A549 (cell line): ENCODE data around the gene TRIM22. TPM values are rescaled to one million over a fixed set of nuclear protein-coding genes. Genes with fewer than 3 reads are reported as not detected.

Experiments used
- ATAC-seq, 2 experiments: fragments of 200-7000 bp in 1 of 2; fragments of >200 bp in 1 of 2; cut with Nextera tagmentation in 1 of 2; cut with Tn5 transposase in 1 of 2; 3 replicates each; pipeline versions ENCODE4 v1.8.0 to v1.9.1; 2018 to 2020; ENCODE audit warnings: mild to moderate bottlenecking in 1 of 2, moderate library complexity in 1 of 2
- CTCF ChIA-PET: fragments of 300-600 bp; sonication (Branson Sonifier 250); formaldehyde crosslinking; extraction: SDS; loops from one replicate; lab custom pipeline; 2021; ENCODE audit warnings: antibody characterized with exemption, inconsistent platforms; lab: Yijun Ruan, JAX
- POLR2A ChIA-PET: fragments of 350-600 bp; formaldehyde crosslinking; extraction: SDS; loops from one replicate; lab custom pipeline; 2021; ENCODE audit warnings: antibody characterized with exemption, inconsistent platforms; lab: Yijun Ruan, JAX
- DNase-seq, 2 experiments: peaks; one replicate each; pipeline versions ENCODE4 v3.0.0 to v3.0.0-alpha.2; 2011 to 2016; ENCODE audit warnings: low read depth in 1 of 2, low spot score in 1 of 2
- FAIRE-seq: peaks from 2 replicates; lab custom pipeline; 2011; peaks lifted over from hg19 to GRCh38; lab: Jason Lieb, UNC
- H3K27ac ChIP-seq, 2 experiments: fragments of >200 bp; sonication (Bioruptor Twin); formaldehyde crosslinking; 3 replicates each; pipeline ENCODE4 v1.5.1; 2016 to 2017
- H3K4me1 ChIP-seq: fragments of >200 bp; sonication (Bioruptor Twin); formaldehyde crosslinking; 3 replicates; pipeline ENCODE4 v1.6.1; 2016
- H3K4me2 ChIP-seq: fragments of >200 bp; sonication (Bioruptor Twin); formaldehyde crosslinking; 3 replicates; pipeline ENCODE4 v1.6.1; 2016
- H3K4me3 ChIP-seq: fragments of >200 bp; sonication (Bioruptor Twin); formaldehyde crosslinking; 3 replicates; pipeline ENCODE4 v1.5.1; 2016
- H3K9me3 ChIP-seq: fragments of >200 bp; sonication (Bioruptor Twin); formaldehyde crosslinking; 3 replicates; pipeline ENCODE4 v1.6.1; 2016
- CBX8 ChIP-seq: fragments of 200-600 bp; sonication (generic); IDR thresholded peaks from 2 replicates; pipeline ENCODE4 v1.6.1; 2016
- CEBPB ChIP-seq, 2 experiments: fragments of >200 bp in 1 of 2; sonication (Bioruptor Twin) in 1 of 2; formaldehyde crosslinking in 1 of 2; IDR thresholded peaks; 2 replicates each; pipeline ENCODE4 v1.6.1; 2012 to 2016
- CHD2 ChIP-seq: fragments of 150-350 bp; IDR thresholded peaks from 2 replicates; pipeline ENCODE4 v1.6.1; 2014; ENCODE audit warnings: low read length; ENCODE audit not compliant: partially characterized antibody
- CTCF ChIP-seq: fragments of >200 bp; sonication (Bioruptor Twin); formaldehyde crosslinking; IDR thresholded peaks from 3 replicates; pipeline ENCODE4 v1.5.1; 2016
- FOSB ChIP-seq: fragments of 250-450 bp; sonication (Bioruptor Pico); IDR thresholded peaks from 2 replicates; pipeline ENCODE4 v1.5.0; 2020; ENCODE audit warnings: mild to moderate bottlenecking, moderate library complexity
- FOSL2 ChIP-seq, 2 experiments: fragments of 450-650 bp in 1 of 2; fragments of >200 bp in 1 of 2; sonication (Bioruptor Twin) in 1 of 2; formaldehyde crosslinking; IDR thresholded peaks; 2 replicates each; pipeline versions ENCODE4 v1.5.0 to v1.6.1; 2016 to 2020; ENCODE audit warnings: mild to moderate bottlenecking in 1 of 2, moderate library complexity in 1 of 2
- HDAC2 ChIP-seq: fragments of 200-600 bp; sonication (generic); IDR thresholded peaks from 2 replicates; pipeline ENCODE4 v1.6.1; 2016
- HOXB5 ChIP-seq: fragments of 250-450 bp; sonication (Bioruptor Pico); IDR thresholded peaks from 2 replicates; pipeline ENCODE4 v1.5.0; 2020; ENCODE audit warnings: mild to moderate bottlenecking, moderate library complexity
- JUN ChIP-seq, 2 experiments: fragments of >200 bp; sonication (Bioruptor Twin); formaldehyde crosslinking; IDR thresholded peaks; 2 replicates in 1 of 2; 3 replicates in 1 of 2; pipeline ENCODE4 v1.6.1; 2016 to 2017
- MAFK ChIP-seq: fragments of 450-650 bp; IDR thresholded peaks from 2 replicates; pipeline ENCODE4 v1.6.1; 2014; ENCODE audit not compliant: partially characterized antibody
- MYC ChIP-seq: IDR thresholded peaks from 2 replicates; pipeline ENCODE4 v1.6.1; 2012; ENCODE audit warnings: mild to moderate bottlenecking, inconsistent platforms, low read length, improper control_type of control experiment, borderline replicate concordance
- PBX3 ChIP-seq: IDR thresholded peaks from 2 replicates; pipeline ENCODE4 v1.6.1; 2012
- REST ChIP-seq: fragments of 200-600 bp; sonication (generic); IDR thresholded peaks from 2 replicates; pipeline ENCODE4 v1.6.1; 2016; ENCODE audit warnings: antibody characterized with exemption, mild to moderate bottlenecking, moderate library complexity
- SMC3 ChIP-seq: fragments of >200 bp; sonication (Bioruptor Twin); formaldehyde crosslinking; IDR thresholded peaks from 3 replicates; pipeline ENCODE4 v1.6.1; 2018; ENCODE audit warnings: inconsistent platforms
- TFCP2L1 ChIP-seq: fragments of 250-450 bp; sonication (Bioruptor Pico); IDR thresholded peaks from 2 replicates; pipeline ENCODE4 v1.5.0; 2021; ENCODE audit warnings: mild to moderate bottlenecking
- USF2 ChIP-seq: fragments of 450-650 bp; IDR thresholded peaks from 2 replicates; pipeline ENCODE4 v1.6.1; 2014; ENCODE audit warnings: antibody characterized with exemption
- ZNF302 ChIP-seq: fragments of 250-450 bp; sonication (Bioruptor Pico); IDR thresholded peaks from 2 replicates; pipeline ENCODE4 v1.9.0; 2021; ENCODE audit warnings: inconsistent platforms, mild to moderate bottlenecking, moderate library complexity
- ZSCAN20 ChIP-seq: fragments of 250-450 bp; sonication (Bioruptor Pico); IDR thresholded peaks from 2 replicates; pipeline ENCODE4 v1.8.0; 2022; ENCODE audit warnings: mild to moderate bottlenecking, moderate library complexity
- WGBS: methylation state at CpG from one replicate; pipeline ENCODE4 v1.1.6; 2017; ENCODE audit errors: missing lambda C conversion rate; 5-methylcytosine and 5-hydroxymethylcytosine counted together
- polyA plus RNA-seq, 4 experiments: library from polyadenylated mRNA; depleted of rRNA in 3 of 4; stranded (reverse); fragments of >200 nt; fragmentation: RNase III in 1 of 4; extraction: RNeasy Plus Mini Kit Qiagen cat#74134 plus additional on column Dnase treatment in 1 of 4; gene quantifications; 2 replicates in 3 of 4; 3 replicates in 1 of 4; pipeline ENCODE4 v1.2.3, GENCODE V29; 2011 to 2017

Gene TRIM22
- polyA plus RNA-seq, 2 of the 4 experiments (the other 2 are of a cell fraction), result 1.4 to 2.7 TPM

GRCh38 chr11:5700421-5701054 is 10.9 kb downstream of the TRIM22 start:
- DNase-seq, result no peak
- POLR2A ChIA-PET, result no interaction called here
- H3K4me2 ChIP-seq, result no peak overlapping the region
- no peaks in the 10 kb centered on the region for H3K9me3 ChIP-seq
- no peak for ATAC-seq
- CTCF ChIA-PET, result interaction anchor here (1.1 to 1.7 kb wide), 3 partner anchors 11 to 224 kb away, joined by 3 to 6 read pairs (median 3); no protein-coding TSS in a partner anchor
- H3K27ac ChIP-seq, result no peak overlapping the region
- TF ChIP-seq CEBPB (IDR thresholded peaks at IDR 0.05) (no peak), CHD2 (no peak), FOSL2 (IDR thresholded peaks at IDR 0.05) (no peak), FOSL2 (CRISPR knock-in tag; IDR thresholded peaks at IDR 0.05) (no peak), ZNF302 (CRISPR knock-in tag) (no peak)
- 81% methylated on average over 10 of the region's 10 CpGs for WGBS
- no peak for FAIRE-seq
- H3K4me1 ChIP-seq, result no peaks in the 10 kb centered on the region
- H3K4me3 ChIP-seq, result no peak overlapping the region

- ChIA-PET CTCF (interaction anchor here (1.1 to 1.7 kb wide), 6 partner anchors 10 to 225 kb away, joined by 3 to 6 read pairs (median 4); no protein-coding TSS in a partner anchor), POLR2A (no interaction called here)
- FAIRE-seq, result no peak
These were observed 11.5 kb downstream of the TRIM22 start for GRCh38 chr11:5701055-5701577.

More at GRCh38 chr11:5701055-5701577, 11.5 kb downstream of the TRIM22 start:
- H3K27ac ChIP-seq, result no peak overlapping the region
- no peaks in the 10 kb centered on the region for H3K4me1 ChIP-seq
- TF ChIP-seq JUN (IDR thresholded peaks at IDR 0.05) (no peak), CTCF (no peak), FOSL2 (IDR thresholded peaks at IDR 0.05) (no peak), FOSL2 (CRISPR knock-in tag; IDR thresholded peaks at IDR 0.05) (no peak), PBX3 (no peak), HOXB5 (no peak), USF2 (no peak), FOSB (CRISPR knock-in tag) (no peak), TFCP2L1 (CRISPR knock-in tag) (no peak), ZSCAN20 (CRISPR knock-in tag) (no peak), SMC3 (no peak), MYC (no peak), HDAC2 (no peak), REST (no peak), CBX8 (no peak), MAFK (no peak)
- no peak overlapping the region for H3K4me3 ChIP-seq
- ATAC-seq (no peak), DNase-seq (no peak)
- 40% methylated on average over 3 of the region's 3 CpGs for WGBS
- no peaks in the 10 kb centered on the region for H3K9me3 ChIP-seq
- H3K4me2 ChIP-seq, result no peak overlapping the region
